Gastroesophageal sphincter (tissue), 3 donors: Measurements from ENCODE around the gene GON7.

Experiments
- EP300 ChIP-seq: sonication (generic); formaldehyde crosslinking; IDR thresholded peaks from one replicate; pipeline ENCODE4 v1.6.1; 2017; ENCODE audit warnings: antibody characterized with exemption, mild to moderate bottlenecking
- TF ChIP-seq, protein P1 (sequence below), 4 experiments: fragments of 200-600 bp in 2 of 4; fragments of 450-650 bp in 2 of 4; sonication (generic) in 1 of 4; IDR thresholded peaks; one replicate each; pipeline ENCODE4 v1.5.1; 2017 to 2019; ENCODE audit warnings: antibody characterized with exemption in 4 of 4, mild to moderate bottlenecking in 2 of 4, moderate library complexity in 2 of 4

DNA sequence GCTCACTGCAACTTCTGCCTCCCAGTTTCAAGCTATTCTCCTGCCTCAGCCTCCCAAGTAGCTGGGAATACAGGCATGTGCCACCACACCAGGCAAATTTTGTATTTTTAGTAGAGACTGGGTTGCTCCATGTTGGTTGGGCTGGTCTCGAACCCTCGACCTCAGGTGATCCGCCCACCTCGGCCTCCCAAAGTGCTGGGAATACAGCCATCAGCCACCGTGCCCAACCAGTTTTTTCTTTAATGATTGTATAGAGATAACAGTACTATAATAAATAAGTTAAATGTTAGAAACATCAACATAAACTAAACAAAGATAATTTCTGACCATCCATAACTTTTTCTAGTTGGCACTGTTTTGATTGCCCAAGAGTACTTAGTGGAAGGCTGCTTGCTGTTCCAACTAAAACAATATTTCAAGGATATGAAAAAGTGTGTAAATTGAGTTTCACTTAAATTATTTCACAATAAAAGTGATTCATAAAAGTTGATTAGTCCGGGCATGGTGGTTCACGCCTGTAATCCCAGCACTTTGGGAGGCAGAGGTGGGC lies 5.6 kb downstream of the GON7 start:
- TF ChIP-seq, protein P1, sequence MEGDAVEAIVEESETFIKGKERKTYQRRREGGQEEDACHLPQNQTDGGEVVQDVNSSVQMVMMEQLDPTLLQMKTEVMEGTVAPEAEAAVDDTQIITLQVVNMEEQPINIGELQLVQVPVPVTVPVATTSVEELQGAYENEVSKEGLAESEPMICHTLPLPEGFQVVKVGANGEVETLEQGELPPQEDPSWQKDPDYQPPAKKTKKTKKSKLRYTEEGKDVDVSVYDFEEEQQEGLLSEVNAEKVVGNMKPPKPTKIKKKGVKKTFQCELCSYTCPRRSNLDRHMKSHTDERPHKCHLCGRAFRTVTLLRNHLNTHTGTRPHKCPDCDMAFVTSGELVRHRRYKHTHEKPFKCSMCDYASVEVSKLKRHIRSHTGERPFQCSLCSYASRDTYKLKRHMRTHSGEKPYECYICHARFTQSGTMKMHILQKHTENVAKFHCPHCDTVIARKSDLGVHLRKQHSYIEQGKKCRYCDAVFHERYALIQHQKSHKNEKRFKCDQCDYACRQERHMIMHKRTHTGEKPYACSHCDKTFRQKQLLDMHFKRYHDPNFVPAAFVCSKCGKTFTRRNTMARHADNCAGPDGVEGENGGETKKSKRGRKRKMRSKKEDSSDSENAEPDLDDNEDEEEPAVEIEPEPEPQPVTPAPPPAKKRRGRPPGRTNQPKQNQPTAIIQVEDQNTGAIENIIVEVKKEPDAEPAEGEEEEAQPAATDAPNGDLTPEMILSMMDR (IDR thresholded peaks at IDR 0.05) = no peak
- no peak for TF ChIP-seq EP300
